ENCODE results near the gene DENND6B.

DNA sequence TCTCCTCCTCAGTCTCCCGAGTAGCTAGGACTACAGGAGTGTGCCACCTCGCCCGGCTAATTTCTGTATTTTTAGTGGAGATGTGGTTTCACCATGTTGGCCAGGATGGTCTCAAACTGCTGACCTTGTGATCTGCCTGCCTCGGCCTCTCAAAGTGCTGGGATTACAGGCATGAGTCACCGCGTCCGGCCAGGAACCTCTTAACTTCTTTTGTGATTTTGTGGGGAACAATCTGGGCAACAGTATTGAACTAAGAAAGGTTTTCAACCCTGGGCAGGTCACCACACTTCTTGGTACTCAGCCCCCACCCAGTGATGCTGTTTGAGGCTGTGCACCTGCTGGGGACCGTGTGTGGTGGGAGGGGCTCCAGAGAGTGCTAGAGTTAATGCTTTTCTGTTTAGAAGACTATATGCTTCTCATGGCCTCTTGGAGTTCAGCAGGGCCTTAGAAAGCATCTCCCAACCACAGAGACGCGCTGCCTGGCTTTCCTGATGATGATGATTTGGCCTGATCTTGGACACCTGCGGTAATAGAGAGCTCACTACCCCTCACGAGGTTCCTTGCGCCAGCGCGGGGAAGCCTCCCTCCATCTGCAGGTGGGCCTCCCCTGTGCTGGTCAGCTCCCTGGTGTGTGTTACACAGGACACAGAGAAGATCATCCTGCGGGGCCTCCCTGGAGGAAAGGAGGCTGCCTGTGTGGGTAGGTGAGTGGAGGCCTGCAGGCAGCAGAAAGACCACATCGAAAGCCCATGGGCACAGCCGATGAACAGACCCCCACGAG is 1.2 kb downstream of the DENND6B start:
- TF ChIP-seq, protein P1, sequence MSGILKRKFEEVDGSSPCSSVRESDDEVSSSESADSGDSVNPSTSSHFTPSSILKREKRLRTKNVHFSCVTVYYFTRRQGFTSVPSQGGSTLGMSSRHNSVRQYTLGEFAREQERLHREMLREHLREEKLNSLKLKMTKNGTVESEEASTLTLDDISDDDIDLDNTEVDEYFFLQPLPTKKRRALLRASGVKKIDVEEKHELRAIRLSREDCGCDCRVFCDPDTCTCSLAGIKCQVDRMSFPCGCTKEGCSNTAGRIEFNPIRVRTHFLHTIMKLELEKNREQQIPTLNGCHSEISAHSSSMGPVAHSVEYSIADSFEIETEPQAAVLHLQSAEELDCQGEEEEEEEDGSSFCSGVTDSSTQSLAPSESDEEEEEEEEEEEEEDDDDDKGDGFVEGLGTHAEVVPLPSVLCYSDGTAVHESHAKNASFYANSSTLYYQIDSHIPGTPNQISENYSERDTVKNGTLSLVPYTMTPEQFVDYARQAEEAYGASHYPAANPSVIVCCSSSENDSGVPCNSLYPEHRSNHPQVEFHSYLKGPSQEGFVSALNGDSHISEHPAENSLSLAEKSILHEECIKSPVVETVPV (CRISPR knock-in tag; IDR thresholded peaks at IDR 0.05) = no peak
- TF ChIP-seq RARB (CRISPR knock-in tag; IDR thresholded peaks at IDR 0.05) (no peak), ZNF565 (CRISPR knock-in tag; conservative IDR thresholded peaks at IDR 0.05; ENCODE audit: low read depth) (no peak), ZC3H10 (CRISPR knock-in tag; IDR thresholded peaks at IDR 0.05) (no peak), PPARA (CRISPR knock-in tag; IDR thresholded peaks at IDR 0.05; ENCODE audit: borderline replicate concordance) (no peak)
- TF ChIP-seq, protein P2, sequence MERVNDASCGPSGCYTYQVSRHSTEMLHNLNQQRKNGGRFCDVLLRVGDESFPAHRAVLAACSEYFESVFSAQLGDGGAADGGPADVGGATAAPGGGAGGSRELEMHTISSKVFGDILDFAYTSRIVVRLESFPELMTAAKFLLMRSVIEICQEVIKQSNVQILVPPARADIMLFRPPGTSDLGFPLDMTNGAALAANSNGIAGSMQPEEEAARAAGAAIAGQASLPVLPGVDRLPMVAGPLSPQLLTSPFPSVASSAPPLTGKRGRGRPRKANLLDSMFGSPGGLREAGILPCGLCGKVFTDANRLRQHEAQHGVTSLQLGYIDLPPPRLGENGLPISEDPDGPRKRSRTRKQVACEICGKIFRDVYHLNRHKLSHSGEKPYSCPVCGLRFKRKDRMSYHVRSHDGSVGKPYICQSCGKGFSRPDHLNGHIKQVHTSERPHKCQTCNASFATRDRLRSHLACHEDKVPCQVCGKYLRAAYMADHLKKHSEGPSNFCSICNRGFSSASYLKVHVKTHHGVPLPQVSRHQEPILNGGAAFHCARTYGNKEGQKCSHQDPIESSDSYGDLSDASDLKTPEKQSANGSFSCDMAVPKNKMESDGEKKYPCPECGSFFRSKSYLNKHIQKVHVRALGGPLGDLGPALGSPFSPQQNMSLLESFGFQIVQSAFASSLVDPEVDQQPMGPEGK (CRISPR knock-in tag; IDR thresholded peaks at IDR 0.05; ENCODE audit: borderline replicate concordance) = no peak
